Activated CD8-positive, alpha-beta T cell treated with anti-CD3 and anti-CD28 coated beads, Interleukin-2, amount 10 ng/mL, durations not matched to agents 7 days and 5 days (primary cell): Measurements from ENCODE around the gene LGMN. TPM values are rescaled to one million over a fixed set of nuclear protein-coding genes. Genes with fewer than 3 reads are reported as not detected.
"Not testable (repeated sequence)": the region's sequence is repeated elsewhere in the genome, so short reads cannot be mapped to it uniquely, and the experiment has no call there.

Source experiments
- ATAC-seq: fragments of 150-1000 bp; cut with Tn5 transposase; one replicate; pipeline ENCODE4 v1.10.0; 2021; ENCODE audit warnings: moderate library complexity
- CTCF ChIA-PET: fragments of 350-600 bp; sonication (Branson Sonifier 250); formaldehyde crosslinking; loops from one replicate; lab custom pipeline; 2021; ENCODE audit warnings: antibody characterized with exemption; lab: Charles Lee
- POLR2A ChIA-PET: fragments of 350-600 bp; sonication (Branson Sonifier 250); formaldehyde crosslinking; loops from one replicate; lab custom pipeline; 2021; ENCODE audit warnings: antibody characterized with exemption; lab: Charles Lee
- DNase-seq: peaks from one replicate; pipeline ENCODE4 v3.0.0-alpha.2; 2020
- H3K27ac Mint-ChIP-seq: one replicate; pipeline ENCODE4 v1.8.0; 2021; ENCODE audit warnings: mild to moderate bottlenecking, mixed read lengths
- H3K27me3 Mint-ChIP-seq: one replicate; pipeline ENCODE4 v1.8.0; 2021; ENCODE audit warnings: low read depth, mixed read lengths
- H3K36me3 Mint-ChIP-seq: one replicate; pipeline ENCODE4 v1.8.0; 2021; ENCODE audit warnings: low read depth, mixed read lengths
- H3K4me1 Mint-ChIP-seq: one replicate; pipeline ENCODE4 v1.8.0; 2021; ENCODE audit warnings: low read depth, mixed read lengths
- H3K4me3 Mint-ChIP-seq: one replicate; pipeline ENCODE4 v1.8.0; 2021; ENCODE audit warnings: mild to moderate bottlenecking, mixed read lengths
- H3K9me3 Mint-ChIP-seq: one replicate; pipeline ENCODE4 v1.8.0; 2022; ENCODE audit warnings: mixed read lengths; ENCODE audit not compliant: insufficient read depth
- total RNA-seq, 2 experiments: library from RNA; stranded (reverse); gene quantifications; one replicate each; pipeline ENCODE4 v1.2.3, GENCODE V29; 2021

Gene LGMN
- total RNA-seq, 2 experiments from 2014 or later, result 0.73 to 0.76 TPM

- POLR2A ChIA-PET, result no interaction called here
Measured at GRCh38 chr14:92781350-92781749, 32.9 kb upstream of the LGMN start.

GRCh38 chr14:92780444-92781232 lies 32.2 kb upstream of the LGMN start:
- POLR2A ChIA-PET, result no interaction called here
- CTCF ChIA-PET, result interaction anchor here (0.6 to 2.0 kb wide), 8 partner anchors 9 to 94 kb away, joined by 3 to 20 read pairs (median 4); partner anchors contain the start of gene LGMN
- DNase-seq, result no peak
- peaks cover 8% of the 10 kb centered on the region for H3K27me3 Mint-ChIP-seq
- peak; percentile 40 for ATAC-seq
- H3K27ac Mint-ChIP-seq, result no peak overlapping the region
- H3K9me3 Mint-ChIP-seq, result no peaks in the 10 kb centered on the region
- H3K4me1 Mint-ChIP-seq, result peaks cover 6% of the 10 kb centered on the region
- H3K36me3 Mint-ChIP-seq, result no peaks in the 10 kb centered on the region
- no peak overlapping the region for H3K4me3 Mint-ChIP-seq

More at GRCh38 chr14:92781350-92781749, 32.9 kb upstream of the LGMN start:
- Mint-ChIP-seq H3K4me1 (peaks cover 10% of the 10 kb centered on the region), H3K4me3 (no peak overlapping the region), H3K27me3 (peaks cover 6% of the 10 kb centered on the region), H3K9me3 (peaks cover under 1% of the 10 kb centered on the region), H3K36me3 (no peaks in the 10 kb centered on the region), H3K27ac (no peak overlapping the region)
- CTCF ChIA-PET, result interaction anchor here (1.5 to 2.0 kb wide), 3 partner anchors 33 to 71 kb away, joined by 4 to 20 read pairs (median 5); partner anchors contain the start of gene LGMN
- ATAC-seq, result no peak
- no peak for DNase-seq

DNA sequence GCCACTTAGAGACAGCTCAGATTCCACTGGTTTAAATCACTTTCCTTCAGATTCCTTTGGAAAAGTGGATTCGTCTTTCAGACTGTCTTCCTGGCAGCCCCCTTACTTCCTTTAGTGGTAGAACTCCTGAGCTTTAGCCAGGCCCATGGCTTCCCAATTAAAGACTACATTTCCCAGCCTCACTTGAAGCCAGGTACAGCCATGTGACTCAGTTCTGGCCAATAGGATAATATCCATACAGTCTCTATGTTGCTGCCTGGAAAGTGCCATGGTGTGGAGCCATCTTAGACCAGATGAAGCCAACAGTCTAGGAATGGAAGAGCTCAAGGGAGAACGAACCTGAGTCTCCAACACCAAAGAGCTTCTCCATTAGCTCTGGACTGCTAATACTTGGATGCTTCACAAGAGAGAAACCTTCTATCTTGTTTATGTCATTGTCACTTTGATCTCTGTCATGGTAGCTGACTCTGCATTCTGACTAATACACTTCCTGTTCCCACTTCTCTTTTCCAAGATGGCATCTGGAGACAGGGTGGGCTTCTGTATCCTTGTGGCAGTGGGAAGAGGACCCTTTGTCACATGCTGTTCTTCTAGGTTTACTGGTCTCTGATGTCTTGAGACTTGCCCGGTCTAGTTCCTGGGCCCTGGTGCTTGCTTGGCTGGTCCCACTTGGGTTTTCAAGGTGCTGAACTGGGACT lies 30.6 kb upstream of the LGMN start:
- CTCF ChIA-PET, result interaction anchor here (1.5 kb wide), 1 partner anchor 64 kb away, joined by 5 read pairs; no protein-coding TSS in a partner anchor
- POLR2A ChIA-PET, H3K36me3 Mint-ChIP-seq, H3K9me3 Mint-ChIP-seq, H3K4me3 Mint-ChIP-seq, DNase-seq, H3K27me3 Mint-ChIP-seq, H3K27ac Mint-ChIP-seq, ATAC-seq: not testable (repeated sequence)
- peaks cover 16% of the 10 kb centered on the region for H3K4me1 Mint-ChIP-seq

- H3K4me3 Mint-ChIP-seq, H3K27ac Mint-ChIP-seq, H3K9me3 Mint-ChIP-seq, H3K36me3 Mint-ChIP-seq, POLR2A ChIA-PET, CTCF ChIA-PET: not testable (repeated sequence)
- Mint-ChIP-seq H3K4me1 (peaks cover 12% of the 10 kb centered on the region), H3K27me3 (peaks cover 19% of the 10 kb centered on the region)
- DNase-seq (peak; percentile 41), ATAC-seq (peak; percentile 91)
Measured at GRCh38 chr14:92775292-92775691, 26.9 kb upstream of the LGMN start.

DNA sequence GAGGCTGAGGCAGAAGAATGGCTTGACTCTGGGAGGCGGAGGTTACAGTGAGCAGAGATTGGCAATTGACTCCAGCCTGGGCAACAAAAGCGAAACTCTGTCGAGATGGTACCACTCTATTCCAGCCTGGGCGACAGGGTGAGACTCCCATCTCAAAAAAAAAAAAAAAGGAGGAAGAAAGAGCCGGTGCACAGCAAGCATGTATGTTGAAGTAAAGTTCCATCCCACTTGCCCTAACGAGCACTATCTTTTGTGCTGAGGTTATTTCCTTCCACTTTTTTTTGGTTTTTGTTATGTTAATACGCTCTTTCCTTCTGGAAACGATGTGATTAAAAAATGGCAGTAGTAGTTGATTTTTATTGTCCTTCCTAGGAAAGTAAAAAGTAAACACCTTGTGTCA lies 26.1 kb upstream of the LGMN start:
- Mint-ChIP-seq H3K4me3 (no peak overlapping the region), H3K4me1 (peaks cover 10% of the 10 kb centered on the region), H3K27me3 (peaks cover 19% of the 10 kb centered on the region), H3K27ac (no peak overlapping the region), H3K9me3 (no peaks in the 10 kb centered on the region), H3K36me3 (no peaks in the 10 kb centered on the region)
- CTCF ChIA-PET, result no interaction called here
- ATAC-seq (no peak), DNase-seq (no peak)
- POLR2A ChIA-PET, result no interaction called here

GRCh38 chr14:92770484-92770883 lies 22.1 kb upstream of the LGMN start:
- DNase-seq (no peak), ATAC-seq (no peak)
- Mint-ChIP-seq H3K27me3 (peaks cover 22% of the 10 kb centered on the region), H3K4me3 (no peak overlapping the region), H3K27ac (no peak overlapping the region), H3K4me1 (peaks cover 19% of the 10 kb centered on the region), H3K9me3 (no peaks in the 10 kb centered on the region), H3K36me3 (no peaks in the 10 kb centered on the region)
- POLR2A ChIA-PET, result no interaction called here
- CTCF ChIA-PET, result no interaction called here

GRCh38 chr14:92768795-92769194 lies 20.4 kb upstream of the LGMN start:
- CTCF ChIA-PET, result no interaction called here
- Mint-ChIP-seq H3K9me3 (no peaks in the 10 kb centered on the region), H3K4me1 (peaks cover 10% of the 10 kb centered on the region), H3K27ac (no peak overlapping the region), H3K4me3 (no peak overlapping the region), H3K36me3 (no peaks in the 10 kb centered on the region), H3K27me3 (peaks cover 25% of the 10 kb centered on the region)
- no peak for DNase-seq
- no peak for ATAC-seq
- POLR2A ChIA-PET, result no interaction called here

GRCh38 chr14:92768236-92768635 lies 19.8 kb upstream of the LGMN start:
- peak; percentile 96 for ATAC-seq
- H3K36me3 Mint-ChIP-seq, H3K4me1 Mint-ChIP-seq, H3K4me3 Mint-ChIP-seq, H3K9me3 Mint-ChIP-seq, H3K27ac Mint-ChIP-seq: not testable (repeated sequence)
- peak; percentile 71 for DNase-seq
- POLR2A ChIA-PET, result interaction anchor here (1.2 kb wide), 1 partner anchor 646 kb away, joined by 3 read pairs; no protein-coding TSS in a partner anchor
- CTCF ChIA-PET, result interaction anchor here (0.9 to 1.0 kb wide), 2 partner anchors 16 to 54 kb away, joined by 3 read pairs; no protein-coding TSS in a partner anchor
- H3K27me3 Mint-ChIP-seq, result peaks cover 23% of the 10 kb centered on the region

DNA sequence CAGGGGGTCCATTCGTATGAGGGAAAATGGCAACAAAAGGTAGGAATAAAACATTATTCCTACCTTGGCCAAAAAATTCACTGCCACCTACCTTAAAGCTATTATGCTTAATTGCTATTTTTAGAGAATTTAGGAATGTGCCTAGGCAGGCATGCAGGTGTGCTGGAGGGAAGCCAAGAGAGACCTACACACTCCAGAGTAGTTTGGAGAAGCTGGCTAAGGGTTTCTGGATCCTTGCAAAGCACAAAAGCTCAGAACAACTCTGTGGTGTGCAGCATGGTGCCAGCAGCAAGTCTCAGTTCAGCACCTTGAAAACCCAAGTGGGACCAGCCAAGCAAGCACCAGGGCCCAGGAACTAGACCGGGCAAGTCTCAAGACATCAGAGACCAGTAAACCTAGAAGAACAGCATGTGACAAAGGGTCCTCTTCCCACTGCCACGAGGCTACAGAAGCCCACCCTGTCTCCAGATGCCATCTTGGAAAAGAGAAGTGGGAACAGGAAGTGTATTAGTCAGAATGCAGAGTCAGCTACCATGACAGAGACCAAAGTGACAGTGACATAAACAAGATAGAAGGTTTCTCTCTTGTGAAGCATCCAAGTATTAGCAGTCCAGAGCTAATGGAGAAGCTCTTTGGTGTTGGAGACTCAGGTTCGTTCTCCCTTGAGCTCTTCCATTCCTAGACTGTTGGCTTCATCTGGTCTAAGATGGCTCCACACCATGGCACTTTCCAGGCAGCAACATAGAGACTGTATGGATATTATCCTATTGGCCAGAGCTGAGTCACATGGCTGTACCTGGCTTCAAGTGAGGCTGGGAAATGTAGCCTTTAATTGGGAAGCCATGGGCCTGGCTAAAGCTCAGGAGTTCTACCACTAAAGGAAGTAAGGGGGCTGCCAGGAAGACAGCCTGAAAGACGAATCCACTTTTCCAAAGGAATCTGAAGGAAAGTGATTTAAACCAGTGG lies 15.5 kb upstream of the LGMN start:
- H3K4me3 Mint-ChIP-seq, H3K27ac Mint-ChIP-seq, DNase-seq, H3K36me3 Mint-ChIP-seq, H3K9me3 Mint-ChIP-seq, ATAC-seq, CTCF ChIA-PET: not testable (repeated sequence)
- Mint-ChIP-seq H3K27me3 (peaks cover 29% of the 10 kb centered on the region), H3K4me1 (peaks cover 32% of the 10 kb centered on the region)
- POLR2A ChIA-PET, result interaction anchor here (0.7 kb wide), 1 partner anchor 566 kb away, joined by 3 read pairs; no protein-coding TSS in a partner anchor

DNA sequence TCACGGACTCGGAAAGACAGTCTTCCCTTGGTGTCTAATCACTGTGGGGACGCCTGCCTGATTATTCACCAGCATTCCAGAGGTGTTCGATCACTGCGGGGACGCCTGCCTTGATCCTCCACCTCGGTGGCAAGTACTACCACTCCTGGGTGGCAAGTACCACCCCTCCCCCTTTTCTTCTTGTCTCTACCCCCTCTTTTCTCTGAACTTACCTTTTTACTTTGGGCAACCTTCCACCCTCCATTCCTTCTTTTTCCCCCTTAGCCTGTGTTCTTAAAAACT lies 12.0 kb upstream of the LGMN start:
- ChIA-PET POLR2A (no interaction called here), CTCF (no interaction called here)
- Mint-ChIP-seq H3K27ac (peak overlapping the region; percentile 19), H3K9me3 (no peaks in the 10 kb centered on the region), H3K4me1 (peaks cover 26% of the 10 kb centered on the region), H3K4me3 (no peak overlapping the region), H3K27me3 (peaks cover 20% of the 10 kb centered on the region), H3K36me3 (no peaks in the 10 kb centered on the region)
- ATAC-seq, result no peak
- no peak for DNase-seq
